ENCODE data around the gene CCDC149.

The CCDC149 gene

GRCh38 chr4:24780936-24781495, 131.8 kb downstream of the CCDC149 start:
- no peak overlapping the region for H3K4me3 ChIP-seq (ENCODE audit: low read depth, low read length)
- TF ChIP-seq CTCF (IDR thresholded peaks at IDR 0.05; ENCODE audit: low read depth, low read length), result no peak

- TF ChIP-seq CTCF (IDR thresholded peaks at IDR 0.05; ENCODE audit: low read depth, low read length), result no peak
- no peak overlapping the region for H3K4me3 ChIP-seq (ENCODE audit: low read depth, low read length)
Measured at GRCh38 chr4:24778464-24779225, 134.2 kb downstream of the CCDC149 start.

- no peak overlapping the region for H3K4me3 ChIP-seq (ENCODE audit: low read depth, low read length)
- TF ChIP-seq CTCF (IDR thresholded peaks at IDR 0.05; ENCODE audit: low read depth, low read length), result no peak
Measured at GRCh38 chr4:24777536-24778463, 135.0 kb downstream of the CCDC149 start.

GRCh38 chr4:24775750-24776149, 137.1 kb downstream of the CCDC149 start:
- no peak overlapping the region for H3K4me3 ChIP-seq (ENCODE audit: low read depth, low read length)
- no peak for TF ChIP-seq CTCF (IDR thresholded peaks at IDR 0.05; ENCODE audit: low read depth, low read length)

GRCh38 chr4:24775032-24775605, 137.7 kb downstream of the CCDC149 start:
- no peak for TF ChIP-seq CTCF (IDR thresholded peaks at IDR 0.05; ENCODE audit: low read depth, low read length)
- H3K4me3 ChIP-seq (ENCODE audit: low read depth, low read length), result no peak overlapping the region

- TF ChIP-seq CTCF (IDR thresholded peaks at IDR 0.05; ENCODE audit: low read depth, low read length), result no peak
- H3K4me3 ChIP-seq (ENCODE audit: low read depth, low read length), result no peak overlapping the region
Measured at GRCh38 chr4:24774452-24774851, 138.4 kb downstream of the CCDC149 start.

Measured in WI38 (cell line).